Tibial artery (tissue), 4 donors: ENCODE data around the gene CCDC157.

Experiments used
- DNase-seq, 2 donors: peaks; one replicate each; pipeline ENCODE4 v3.0.0-alpha.2; 2019
- H3K27ac ChIP-seq, 2 donors: fragments of 200-600 bp; sonication (generic) in 1 of 2; 1 replicate in 1 of 2; 2 replicates in 1 of 2; pipeline ENCODE4 v1.5.1; 2018 to 2019; ENCODE audit warnings: mild to moderate bottlenecking in 1 of 2
- H3K27me3 ChIP-seq, 2 donors: fragments of 200-600 bp; sonication (generic) in 1 of 2; one replicate each; pipeline versions ENCODE4 v1.5.1 to v1.6.0; 2016 to 2019
- H3K36me3 ChIP-seq, 3 donors: fragments of 200-600 bp; sonication (generic) in 2 of 3; one replicate each; pipeline ENCODE4 v1.5.1; 2016 to 2019; ENCODE audit warnings: mild to moderate bottlenecking in 2 of 3
- H3K4me1 ChIP-seq, 4 donors: fragments of 200-600 bp; sonication (generic) in 2 of 4; 1 replicate in 3 of 4; 2 replicates in 1 of 4; pipeline ENCODE4 v1.5.1; 2016 to 2019
- H3K4me3 ChIP-seq, 2 donors: fragments of 200-600 bp; sonication (generic) in 1 of 2; 1 replicate in 1 of 2; 2 replicates in 1 of 2; pipeline ENCODE4 v1.5.1; 2018 to 2019; ENCODE audit warnings: mild to moderate bottlenecking in 2 of 2
- H3K9me3 ChIP-seq, 3 donors: fragments of 200-600 bp; sonication (generic) in 1 of 3; one replicate each; pipeline ENCODE4 v1.5.1; 2016 to 2019
- CTCF ChIP-seq, 2 experiments: fragments of 200-600 bp in 1 of 2; fragments of 450-650 bp in 1 of 2; IDR thresholded peaks; one replicate each; pipeline ENCODE4 v1.5.1; 2017 to 2019; ENCODE audit warnings: antibody characterized with exemption in 2 of 2, mild to moderate bottlenecking in 1 of 2, moderate library complexity in 1 of 2
- intact Hi-C: fragments of 100-400 bp; cut with DNase I; formaldehyde crosslinking; loops from one replicate; pipeline ENCODE4 v1.15.0; 2023; ENCODE audit warnings: low total_unique reads

CCDC157 gene

GRCh38 chr22:30422481-30423300 lies 65.9 kb downstream of the CCDC157 start:
- intact Hi-C loops, result no loop called here
- peak; percentile 89 to 91 for DNase-seq
- Histone ChIP-seq H3K4me3 (peak overlapping the region; percentile 62 to 77), H3K27ac (peak overlapping the region; percentile 94 to 96), H3K4me1 (peaks cover 3 to 61% (median 45%) of the 10 kb centered on the region in 4 donors), H3K9me3 (no peaks in the 10 kb centered on the region), H3K36me3 (peaks cover 15 to 16% (median 16%) of the 10 kb centered on the region in 3 donors), H3K27me3 (no peaks in the 10 kb centered on the region)
- no peak for TF ChIP-seq CTCF (IDR thresholded peaks at IDR 0.05)

DNA sequence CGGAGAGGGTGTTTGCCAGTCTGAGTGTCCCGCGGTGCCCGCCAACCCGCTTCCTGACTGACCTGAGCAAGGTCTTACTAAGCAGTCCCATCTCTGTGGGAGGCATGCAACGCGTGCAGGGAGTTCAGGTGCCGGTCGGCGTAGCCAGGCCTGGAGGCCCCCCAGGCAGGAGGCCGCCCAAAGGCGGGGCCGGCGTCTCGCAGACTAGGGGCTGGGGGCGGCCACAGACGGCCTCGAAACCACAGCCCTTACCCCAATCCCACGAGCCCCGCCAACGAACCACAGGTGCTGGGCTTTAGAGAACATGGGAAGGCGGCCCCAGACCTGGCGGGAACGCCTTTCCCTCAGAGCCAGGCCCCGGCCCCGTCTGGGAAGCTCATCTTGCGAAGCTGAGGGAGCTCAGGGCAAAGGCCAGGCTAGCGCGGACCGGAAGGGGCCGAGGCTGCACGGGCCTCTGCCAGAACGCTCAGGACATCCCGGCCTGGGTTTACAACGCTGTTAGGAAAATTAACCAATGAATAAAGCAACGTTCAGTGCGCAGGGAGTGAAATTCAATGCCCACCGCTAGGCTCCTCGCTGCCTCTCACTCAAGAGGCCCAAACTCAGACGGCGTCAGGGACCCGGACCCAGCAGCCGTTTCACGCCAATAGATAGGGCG lies 66.6 kb downstream of the CCDC157 start:
- H3K4me3 ChIP-seq, result peak overlapping the region; percentile 62 to 77
- peak in 1 of 2 donors; percentile 83 for DNase-seq
- intact Hi-C loops, result no loop called here
- no peaks in the 10 kb centered on the region for H3K9me3 ChIP-seq
- peaks cover 3 to 61% (median 45%) of the 10 kb centered on the region in 4 donors for H3K4me1 ChIP-seq
- no peaks in the 10 kb centered on the region for H3K27me3 ChIP-seq
- peak overlapping the region; percentile 94 to 96 for H3K27ac ChIP-seq
- H3K36me3 ChIP-seq, result peaks cover 8 to 9% (median 8%) of the 10 kb centered on the region in 3 donors
- TF ChIP-seq CTCF (IDR thresholded peaks at IDR 0.05), result peak; percentile 8 to 25

- DNase-seq, result peak; percentile 99
- Histone ChIP-seq H3K9me3 (no peaks in the 10 kb centered on the region), H3K36me3 (peaks cover 2 to 3% (median 3%) of the 10 kb centered on the region in 3 donors), H3K4me1 (peaks cover 3 to 61% (median 45%) of the 10 kb centered on the region in 4 donors), H3K27ac (peak overlapping the region; percentile 94 to 96), H3K27me3 (no peaks in the 10 kb centered on the region), H3K4me3 (peak overlapping the region; percentile 62 to 77)
- peak in 1 of 2 experiments; percentile 1 for TF ChIP-seq CTCF (IDR thresholded peaks at IDR 0.05)
- intact Hi-C loops, result no loop called here
Measured at GRCh38 chr22:30423959-30424533, 67.2 kb downstream of the CCDC157 start.

DNA sequence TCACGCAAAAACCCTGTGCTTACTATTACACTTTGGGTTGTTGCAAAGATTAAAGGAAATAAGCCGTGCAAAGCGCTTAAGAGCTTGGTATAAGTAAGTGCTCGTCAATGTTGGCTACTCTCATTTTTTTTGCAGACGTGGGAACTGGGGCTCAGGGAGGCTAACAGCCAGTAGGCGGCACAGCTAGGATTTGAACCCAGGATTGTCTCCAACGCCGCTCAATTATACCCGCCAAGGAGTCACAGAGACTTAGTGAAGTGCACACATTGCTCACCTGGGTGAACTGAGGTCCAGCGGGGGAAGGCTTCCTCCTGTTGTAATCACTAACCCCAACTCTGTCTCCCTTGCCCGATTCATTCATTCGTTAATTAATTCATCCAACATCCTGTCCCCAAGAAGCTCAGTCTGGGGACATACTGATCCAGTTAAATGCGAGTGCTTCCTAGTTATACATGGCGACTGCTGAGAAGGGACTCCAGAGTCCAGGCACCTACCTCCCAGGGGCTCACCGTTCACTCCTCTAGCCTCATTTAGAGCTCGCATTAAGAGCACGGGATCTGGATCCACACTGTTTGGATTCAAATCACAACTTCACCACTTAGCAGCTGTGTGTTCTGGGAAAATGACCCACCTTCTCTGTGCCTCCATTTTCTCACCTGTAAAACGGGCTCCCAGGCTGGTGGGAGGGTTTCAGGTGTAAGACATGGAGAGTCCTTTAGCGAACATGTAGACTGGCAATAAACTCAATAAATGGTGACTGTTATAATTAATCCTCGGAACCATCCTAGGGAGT lies 67.9 kb downstream of the CCDC157 start:
- intact Hi-C loops, result no loop called here
- no peaks in the 10 kb centered on the region for H3K9me3 ChIP-seq
- H3K4me3 ChIP-seq, result peak overlapping the region; percentile 62 to 77
- no peak for DNase-seq
- no peak for TF ChIP-seq CTCF (IDR thresholded peaks at IDR 0.05)
- H3K4me1 ChIP-seq, result peaks cover 3 to 61% (median 45%) of the 10 kb centered on the region in 4 donors
- peak overlapping the region; percentile 94 to 96 for H3K27ac ChIP-seq
- H3K36me3 ChIP-seq, result no peaks in the 10 kb centered on the region
- H3K27me3 ChIP-seq, result no peaks in the 10 kb centered on the region

DNA sequence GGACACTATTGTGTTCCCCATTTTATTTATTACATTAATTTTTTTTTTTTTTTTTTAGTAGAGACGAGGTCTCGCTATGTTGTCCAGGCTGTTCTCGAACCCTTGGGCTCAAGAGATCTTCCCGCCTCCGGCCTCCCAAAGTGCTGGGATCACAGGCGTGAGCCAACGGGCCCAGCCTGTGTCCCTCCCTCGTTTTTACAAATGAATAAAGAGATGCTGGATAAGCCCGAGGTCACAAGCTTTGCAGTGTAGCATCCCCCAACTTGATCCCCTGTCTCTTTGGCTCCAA lies 68.5 kb downstream of the CCDC157 start:
- no peaks in the 10 kb centered on the region for H3K27me3 ChIP-seq
- peak overlapping the region; percentile 54 to 77 for H3K4me3 ChIP-seq
- no peaks in the 10 kb centered on the region for H3K9me3 ChIP-seq
- intact Hi-C loops, result no loop called here
- H3K4me1 ChIP-seq, result peaks cover 3 to 56% (median 43%) of the 10 kb centered on the region in 4 donors
- DNase-seq, result no peak
- no peaks in the 10 kb centered on the region for H3K36me3 ChIP-seq
- H3K27ac ChIP-seq, result peak overlapping the region; percentile 73 to 75
- no peak for TF ChIP-seq CTCF (IDR thresholded peaks at IDR 0.05)
